Adrenal gland (tissue), 5 donors: ENCODE measurements around the gene BCL6.

Experiments used
- CTCF ChIP-seq, 6 experiments: fragments of 450-650 bp in 4 of 6; fragments of 200-600 bp in 2 of 6; sonication (generic) in 1 of 6; IDR thresholded peaks; 1 replicate in 5 of 6; 2 replicates in 1 of 6; pipeline versions ENCODE4 v1.5.1 to v1.8.0; 2016 to 2021; ENCODE audit warnings: antibody characterized with exemption in 6 of 6, mild to moderate bottlenecking in 2 of 6, moderate library complexity in 1 of 6
- POLR2A ChIP-seq, 2 donors: fragments of 450-650 bp; IDR thresholded peaks; one replicate each; pipeline ENCODE4 v1.6.1; 2017; ENCODE audit warnings: antibody characterized with exemption in 2 of 2, mild to moderate bottlenecking in 2 of 2, moderate library complexity in 1 of 2
- donor health status: DM: no; HTN: no; CAD: no.

GRCh38 chr3:187744169-187745151, 808 bp downstream of the BCL6 start:
- TF ChIP-seq POLR2A (IDR thresholded peaks at IDR 0.05) (peak in 1 of 2 donors; percentile 56), CTCF (IDR thresholded peaks at IDR 0.05) (no peak)
